CD4-positive, alpha-beta memory T cell (primary cell): ENCODE data around the gene FMN1. TPM values are rescaled to one million over a fixed set of nuclear protein-coding genes. Genes with fewer than 3 reads are reported as not detected.

Source experiments
- CTCF ChIA-PET: fragments of 350-600 bp; sonication (Branson Sonifier 250); formaldehyde crosslinking; loops from one replicate; lab custom pipeline; 2021; ENCODE audit warnings: inconsistent platforms; ENCODE audit not compliant: partially characterized antibody; lab: Charles Lee
- POLR2A ChIA-PET: fragments of 350-600 bp; sonication (Branson Sonifier 250); formaldehyde crosslinking; loops from one replicate; lab custom pipeline; 2021; ENCODE audit not compliant: partially characterized antibody; lab: Charles Lee
- DNase-seq, 5 donors: peaks; one replicate each; pipeline versions ENCODE4 v3.0.0 to v3.0.0-alpha.2; 2020 to 2022; ENCODE audit warnings: mixed read lengths in 1 of 5
- H3K27ac ChIP-seq: one replicate; pipeline ENCODE4 v1.7.0; 2013; ENCODE audit warnings: low read depth, low read length
- H3K27me3 ChIP-seq: 2 replicates; pipeline ENCODE4 v1.7.0; 2013; ENCODE audit warnings: mild to moderate bottlenecking, low read length, moderate library complexity; ENCODE audit not compliant: insufficient read depth
- H3K36me3 ChIP-seq: 2 replicates; pipeline ENCODE4 v1.7.0; 2013; ENCODE audit warnings: mild to moderate bottlenecking, low read length, moderate library complexity; ENCODE audit not compliant: insufficient read depth
- H3K4me1 ChIP-seq: 2 replicates; pipeline ENCODE4 v1.7.0; 2013; ENCODE audit warnings: mild to moderate bottlenecking, low read length, moderate library complexity; ENCODE audit not compliant: insufficient read depth
- H3K4me3 ChIP-seq, 2 donors: one replicate each; pipeline ENCODE4 v1.7.0; 2013; ENCODE audit warnings: low read length in 2 of 2, mild to moderate bottlenecking in 1 of 2
- H3K9me3 ChIP-seq, 2 donors: one replicate each; pipeline ENCODE4 v1.7.0; 2013; ENCODE audit warnings: low read length in 2 of 2, control low read depth in 1 of 2; ENCODE audit not compliant: control insufficient read depth in 1 of 2
- H3K27ac Mint-ChIP-seq, 7 donors: one replicate each; pipeline ENCODE4 v1.8.0; 2020 to 2021; ENCODE audit warnings: mixed read lengths in 7 of 7, mild to moderate bottlenecking in 6 of 7, inconsistent platforms in 3 of 7, moderate library complexity in 3 of 7
- H3K27me3 Mint-ChIP-seq, 2 donors: one replicate each; pipeline ENCODE4 v1.8.0; 2020 to 2021; ENCODE audit warnings: mixed read lengths in 2 of 2
- H3K36me3 Mint-ChIP-seq, 2 donors: one replicate each; pipeline ENCODE4 v1.8.0; 2020 to 2021; ENCODE audit warnings: mixed read lengths in 2 of 2, inconsistent platforms in 1 of 2, mild to moderate bottlenecking in 1 of 2
- H3K4me1 Mint-ChIP-seq, 4 donors: one replicate each; pipeline ENCODE4 v1.8.0; 2020 to 2021; ENCODE audit warnings: mixed read lengths in 4 of 4, mild to moderate bottlenecking in 1 of 4
- H3K4me3 Mint-ChIP-seq, 8 donors: one replicate each; pipeline ENCODE4 v1.8.0; 2020 to 2021; ENCODE audit warnings: mixed read lengths in 8 of 8, mild to moderate bottlenecking in 7 of 8, moderate library complexity in 6 of 8, inconsistent platforms in 3 of 8
- H3K9me3 Mint-ChIP-seq, 8 donors: one replicate each; pipeline ENCODE4 v1.8.0; 2020 to 2021; ENCODE audit warnings: mixed read lengths in 8 of 8, mild to moderate bottlenecking in 5 of 8, inconsistent platforms in 3 of 8, moderate library complexity in 1 of 8
- intact Hi-C: fragments of 100-400 bp; cut with micrococcal nuclease; formaldehyde crosslinking; loops from one replicate; pipeline ENCODE4 v1.15.1; 2023
- polyA plus RNA-seq, 2 donors: library from polyadenylated mRNA; unstranded; fragments of 300-500 nt; fragmentation: Illumina TruSeq; gene quantifications; one replicate each; pipeline ENCODE4 v1.2.3, GENCODE V29; 2021
- total RNA-seq, 2 experiments: library from RNA; stranded (reverse); gene quantifications; one replicate each; pipeline ENCODE4 v1.2.3, GENCODE V29; 2021

The FMN1 gene
- total and polyA plus RNA-seq, 4 experiments from 2014 or later: 0.02 to 0.84 (median 0.38) TPM

DNA sequence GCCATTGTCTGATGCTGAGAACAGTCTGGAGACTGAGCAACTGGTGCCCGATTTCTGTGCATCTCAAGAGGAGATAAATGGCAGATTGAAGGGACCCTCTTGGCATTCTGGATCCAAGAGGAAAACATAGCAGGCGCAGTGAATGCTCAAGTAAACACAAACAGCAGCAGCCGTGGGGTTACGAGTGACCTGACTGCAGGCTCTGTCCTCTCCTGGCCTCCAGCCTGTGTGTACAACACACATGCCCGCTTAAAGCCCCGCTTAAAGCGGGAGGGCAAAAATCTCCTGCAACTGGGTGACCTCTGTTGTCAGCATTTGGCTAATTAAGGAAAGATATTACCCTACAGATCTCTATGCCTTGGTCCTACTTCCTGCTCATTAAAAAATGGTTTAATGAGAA lies 356.2 kb downstream of the FMN1 start:
- Mint-ChIP-seq H3K4me3 (no peak overlapping the region), H3K4me1 (peaks cover 0 to 7% (median 0%) of the 10 kb centered on the region in 4 donors), H3K27me3 (peaks cover 1 to 3% of the 10 kb centered on the region in 2 donors), H3K27ac (no peak overlapping the region), H3K9me3 (no peaks in the 10 kb centered on the region), H3K36me3 (no peaks in the 10 kb centered on the region)
- no peak overlapping the region for H3K4me3 ChIP-seq
- CTCF ChIA-PET: no interaction called here
- H3K27ac ChIP-seq: no peak overlapping the region
- intact Hi-C loops: no loop called here
- H3K36me3 ChIP-seq: no peaks in the 10 kb centered on the region
- H3K9me3 ChIP-seq: peaks cover 0 to 3% of the 10 kb centered on the region in 2 donors
- no peak for DNase-seq
- H3K4me1 ChIP-seq: no peaks in the 10 kb centered on the region
- H3K27me3 ChIP-seq: peaks cover 3% of the 10 kb centered on the region
- POLR2A ChIA-PET: no interaction called here

DNA sequence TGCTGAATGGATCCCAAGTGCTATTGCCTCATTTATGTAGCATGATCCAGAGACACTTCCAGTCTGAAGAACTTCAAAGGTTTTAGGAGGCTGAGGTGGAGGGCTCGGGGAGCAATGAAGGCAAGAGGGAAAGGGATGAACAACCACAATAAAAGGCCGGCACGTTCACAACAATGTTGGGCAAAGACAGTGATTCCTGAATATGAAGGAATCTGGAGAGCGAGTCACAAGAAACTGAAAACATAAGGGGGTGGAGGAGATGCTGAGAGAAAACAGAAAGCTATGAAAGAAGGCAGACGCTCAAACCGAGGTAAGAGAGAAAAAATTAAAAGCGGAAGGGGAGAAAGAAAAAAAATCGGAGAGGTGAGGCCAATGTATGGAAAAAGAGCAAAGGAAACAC lies 356.6 kb downstream of the FMN1 start:
- DNase-seq: no peak
- Mint-ChIP-seq H3K36me3 (no peaks in the 10 kb centered on the region), H3K27me3 (peaks cover 2 to 4% of the 10 kb centered on the region in 2 donors), H3K27ac (no peak overlapping the region), H3K4me1 (peaks cover 0 to 7% (median 0%) of the 10 kb centered on the region in 4 donors), H3K4me3 (no peak overlapping the region), H3K9me3 (no peaks in the 10 kb centered on the region)
- Histone ChIP-seq H3K36me3 (no peaks in the 10 kb centered on the region), H3K4me1 (no peaks in the 10 kb centered on the region), H3K27ac (no peak overlapping the region), H3K27me3 (peaks cover 3% of the 10 kb centered on the region), H3K4me3 (no peak overlapping the region), H3K9me3 (peaks cover 0 to 3% of the 10 kb centered on the region in 2 donors)
- intact Hi-C loops: no loop called here
- ChIA-PET POLR2A (no interaction called here), CTCF (no interaction called here)

DNA sequence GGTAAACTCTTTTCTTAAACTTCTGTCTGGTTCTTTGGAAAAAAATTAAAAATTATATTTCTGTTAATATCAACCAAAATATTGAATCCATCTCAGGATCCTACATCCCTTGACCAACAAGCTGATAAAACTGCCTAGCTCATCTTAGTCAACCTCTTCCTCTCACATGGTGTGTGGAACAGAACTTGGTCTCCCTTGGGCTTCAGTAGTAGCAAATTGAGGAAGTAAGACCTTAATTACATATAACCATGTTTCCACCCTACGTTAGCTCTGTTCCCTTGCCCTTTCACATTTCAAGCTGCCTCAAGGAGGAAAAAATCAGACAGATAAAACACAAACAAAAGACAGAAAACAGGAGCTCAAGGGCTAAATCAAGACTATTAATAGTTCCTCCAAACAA lies 360.4 kb downstream of the FMN1 start:
- intact Hi-C loops: no loop called here
- H3K27me3 ChIP-seq: no peaks in the 10 kb centered on the region

DNA sequence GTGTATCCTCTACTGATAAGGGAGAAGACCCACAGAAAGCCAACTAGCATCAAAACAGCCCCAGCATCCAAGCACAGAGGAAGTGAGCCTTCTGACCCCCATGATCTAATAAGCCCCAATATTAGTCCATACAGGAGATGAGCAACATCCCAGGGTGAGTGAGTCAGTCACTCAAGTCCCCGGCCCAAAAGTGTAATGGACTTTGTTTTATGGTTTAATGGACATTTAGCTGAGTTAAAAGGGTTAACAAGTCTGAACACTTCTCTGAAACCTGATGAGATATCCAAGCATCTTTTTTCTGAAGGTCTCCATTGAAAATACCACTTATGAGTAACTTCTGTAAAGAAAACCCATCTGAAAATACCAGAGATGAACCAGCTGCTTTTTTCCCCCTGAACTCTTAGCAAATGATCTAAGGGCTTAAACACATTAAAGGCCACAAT lies 361.1 kb downstream of the FMN1 start:
- peaks cover 0 to 3% (median 0%) of the 10 kb centered on the region in 4 donors for H3K4me1 Mint-ChIP-seq
- Histone ChIP-seq H3K9me3 (peaks cover 0 to 3% of the 10 kb centered on the region in 2 donors), H3K4me3 (no peak overlapping the region), H3K27ac (no peak overlapping the region), H3K27me3 (no peaks in the 10 kb centered on the region), H3K36me3 (no peaks in the 10 kb centered on the region), H3K4me1 (no peaks in the 10 kb centered on the region)
- H3K27ac Mint-ChIP-seq: no peak overlapping the region
- CTCF ChIA-PET: no interaction called here
- H3K4me3 Mint-ChIP-seq: no peak overlapping the region
- H3K27me3 Mint-ChIP-seq: peaks cover 6 to 7% of the 10 kb centered on the region in 2 donors
- POLR2A ChIA-PET: no interaction called here
- intact Hi-C loops: no loop called here
- DNase-seq: no peak
- H3K36me3 Mint-ChIP-seq: no peaks in the 10 kb centered on the region
- H3K9me3 Mint-ChIP-seq: no peaks in the 10 kb centered on the region

More for the DNA sequence above, 360.4 kb downstream of the FMN1 start:
- ChIA-PET CTCF (no interaction called here), POLR2A (no interaction called here)
- DNase-seq: no peak
- no peak overlapping the region for H3K27ac Mint-ChIP-seq
- Histone ChIP-seq H3K36me3 (no peaks in the 10 kb centered on the region), H3K4me3 (no peak overlapping the region), H3K9me3 (peaks cover 0 to 3% of the 10 kb centered on the region in 2 donors), H3K27ac (no peak overlapping the region), H3K4me1 (no peaks in the 10 kb centered on the region)
- peaks cover 6 to 7% of the 10 kb centered on the region in 2 donors for H3K27me3 Mint-ChIP-seq
- peaks cover 0 to 7% (median 0%) of the 10 kb centered on the region in 4 donors for H3K4me1 Mint-ChIP-seq
- H3K4me3 Mint-ChIP-seq: no peak overlapping the region
- no peaks in the 10 kb centered on the region for H3K36me3 Mint-ChIP-seq
- H3K9me3 Mint-ChIP-seq: no peaks in the 10 kb centered on the region

DNA sequence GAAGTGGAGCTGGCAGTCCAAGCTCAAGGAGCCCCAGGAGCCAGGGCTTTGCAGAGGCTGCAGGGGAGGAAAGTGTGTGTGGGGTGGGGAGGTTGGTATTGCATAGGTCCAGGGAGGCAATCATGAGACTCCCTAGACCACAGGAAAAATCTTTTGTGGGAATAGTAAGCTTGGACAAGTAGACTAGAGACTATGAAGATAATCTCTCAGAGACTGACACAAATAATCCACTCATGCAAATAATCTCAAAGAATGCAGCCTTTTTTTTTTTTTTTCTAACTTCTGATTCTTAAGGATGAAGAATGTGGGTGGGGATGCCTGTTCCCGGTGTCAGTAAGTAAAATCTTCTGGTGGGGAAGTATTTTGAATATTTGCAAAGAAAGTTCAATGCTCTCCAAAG lies 363.0 kb downstream of the FMN1 start:
- Histone ChIP-seq H3K27ac (no peak overlapping the region), H3K9me3 (no peaks in the 10 kb centered on the region), H3K4me1 (no peaks in the 10 kb centered on the region), H3K4me3 (no peak overlapping the region), H3K36me3 (no peaks in the 10 kb centered on the region), H3K27me3 (no peaks in the 10 kb centered on the region)
- no peak overlapping the region for H3K27ac Mint-ChIP-seq
- intact Hi-C loops: no loop called here
- ChIA-PET POLR2A (no interaction called here), CTCF (no interaction called here)
- H3K36me3 Mint-ChIP-seq: no peaks in the 10 kb centered on the region
- no peaks in the 10 kb centered on the region for H3K9me3 Mint-ChIP-seq
- H3K4me1 Mint-ChIP-seq: no peaks in the 10 kb centered on the region
- peaks cover 3 to 7% of the 10 kb centered on the region in 2 donors for H3K27me3 Mint-ChIP-seq
- DNase-seq: no peak
- H3K4me3 Mint-ChIP-seq: no peak overlapping the region

DNA sequence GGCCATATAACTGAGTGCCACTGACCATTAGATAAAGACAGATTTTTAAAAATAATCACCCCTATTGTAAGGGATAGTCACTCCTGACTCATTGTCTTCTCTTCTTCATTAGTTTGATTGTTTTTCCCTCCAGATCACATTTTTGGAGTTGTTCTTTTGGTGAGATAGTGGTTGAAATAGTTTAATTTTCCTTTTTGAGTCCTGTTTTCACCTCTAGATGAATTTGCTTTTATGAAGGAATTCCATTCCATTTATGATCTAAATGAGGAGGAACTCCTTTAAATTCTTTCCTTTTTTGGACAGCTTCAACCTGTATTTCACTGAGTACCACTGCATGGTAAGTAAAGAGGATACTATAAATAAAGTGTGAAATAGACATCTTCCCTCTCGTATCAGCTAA lies 364.3 kb downstream of the FMN1 start:
- ChIA-PET CTCF (no interaction called here), POLR2A (no interaction called here)
- intact Hi-C loops: no loop called here
- no peaks in the 10 kb centered on the region for H3K4me1 ChIP-seq
- no peaks in the 10 kb centered on the region for H3K36me3 Mint-ChIP-seq
- H3K27me3 ChIP-seq: no peaks in the 10 kb centered on the region
- H3K4me3 Mint-ChIP-seq: no peak overlapping the region
- H3K27me3 Mint-ChIP-seq: peaks cover 3 to 5% of the 10 kb centered on the region in 2 donors
- no peaks in the 10 kb centered on the region for H3K9me3 ChIP-seq
- H3K4me3 ChIP-seq: no peak overlapping the region
- H3K9me3 Mint-ChIP-seq: no peaks in the 10 kb centered on the region
- no peak overlapping the region for H3K27ac Mint-ChIP-seq
- no peak overlapping the region for H3K27ac ChIP-seq
- no peaks in the 10 kb centered on the region for H3K4me1 Mint-ChIP-seq
- H3K36me3 ChIP-seq: no peaks in the 10 kb centered on the region
- DNase-seq: no peak

DNA sequence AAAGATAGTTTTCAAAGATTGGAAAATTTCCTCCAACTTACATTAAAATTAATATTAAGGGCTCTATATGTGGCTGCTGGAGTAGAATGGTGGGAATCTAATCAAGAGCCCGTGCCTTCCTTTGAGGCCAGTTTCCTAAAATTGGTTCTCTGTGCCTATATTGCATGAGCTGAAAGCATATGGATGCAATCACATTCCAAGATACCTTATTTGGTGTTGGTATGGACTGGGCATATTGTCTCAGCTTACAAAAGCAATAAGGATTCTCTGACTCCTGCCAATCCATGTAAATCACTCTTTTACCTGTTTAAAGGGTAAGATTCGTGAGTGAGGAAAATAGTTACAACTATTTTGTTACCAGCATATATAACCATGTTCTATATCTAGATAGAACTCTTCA lies 365.1 kb downstream of the FMN1 start:
- Mint-ChIP-seq H3K27ac (no peak overlapping the region), H3K4me3 (no peak overlapping the region), H3K4me1 (no peaks in the 10 kb centered on the region), H3K9me3 (no peaks in the 10 kb centered on the region), H3K27me3 (peaks cover 3 to 10% of the 10 kb centered on the region in 2 donors), H3K36me3 (no peaks in the 10 kb centered on the region)
- no peaks in the 10 kb centered on the region for H3K9me3 ChIP-seq
- intact Hi-C loops: no loop called here
- H3K27ac ChIP-seq: no peak overlapping the region
- H3K4me3 ChIP-seq: no peak overlapping the region
- CTCF ChIA-PET: no interaction called here
- DNase-seq: no peak
- H3K27me3 ChIP-seq: no peaks in the 10 kb centered on the region
- POLR2A ChIA-PET: no interaction called here
- H3K4me1 ChIP-seq: no peaks in the 10 kb centered on the region
- H3K36me3 ChIP-seq: no peaks in the 10 kb centered on the region
